Stimulated activated CD4-positive, alpha-beta T cell treated with anti-CD3 and anti-CD28 coated beads, TNF-alpha, amount 100 ng/mL, for 24 hours (primary cell): ENCODE data around the gene PARD3B.

Source experiments
- DNase-seq, 3 experiments: peaks; one replicate each; pipeline ENCODE4 v3.0.0-alpha.2; 2020; ENCODE audit warnings: low read depth in 3 of 3

Gene PARD3B

GRCh38 chr2:204892506-204893255 lies 347.4 kb downstream of the PARD3B start:
- DNase-seq, result no peak

- DNase-seq, result no peak
These were observed 350.9 kb downstream of the PARD3B start for GRCh38 chr2:204896146-204896545.

GRCh38 chr2:204897561-204897960 lies 352.3 kb downstream of the PARD3B start:
- DNase-seq, result no peak

- no peak for DNase-seq
These were observed 353.8 kb downstream of the PARD3B start for GRCh38 chr2:204898928-204899640.

- no peak for DNase-seq
These were observed 354.7 kb downstream of the PARD3B start for GRCh38 chr2:204899983-204900382.

GRCh38 chr2:204900487-204900886 lies 355.2 kb downstream of the PARD3B start:
- DNase-seq, result no peak

GRCh38 chr2:204900910-204901309 lies 355.6 kb downstream of the PARD3B start:
- DNase-seq, result no peak

GRCh38 chr2:204901591-204901990 lies 356.3 kb downstream of the PARD3B start:
- no peak for DNase-seq

GRCh38 chr2:204909791-204910190 lies 364.5 kb downstream of the PARD3B start:
- DNase-seq, result no peak

- DNase-seq, result no peak
These were observed 368.0 kb downstream of the PARD3B start for GRCh38 chr2:204913312-204913711.

GRCh38 chr2:204913854-204914464 lies 368.7 kb downstream of the PARD3B start:
- no peak for DNase-seq

GRCh38 chr2:204914708-204915107 lies 369.4 kb downstream of the PARD3B start:
- DNase-seq, result no peak

GRCh38 chr2:204917089-204917701 lies 371.9 kb downstream of the PARD3B start:
- DNase-seq, result no peak

GRCh38 chr2:204920776-204921175 lies 375.5 kb downstream of the PARD3B start:
- no peak for DNase-seq

GRCh38 chr2:204923957-204924356 lies 378.7 kb downstream of the PARD3B start:
- DNase-seq, result no peak

- no peak for DNase-seq
These were observed 386.3 kb downstream of the PARD3B start for GRCh38 chr2:204931562-204931961.

- DNase-seq, result no peak
These were observed 388.6 kb downstream of the PARD3B start for GRCh38 chr2:204933735-204934374.

GRCh38 chr2:204944927-204945326 lies 399.7 kb downstream of the PARD3B start:
- no peak for DNase-seq

GRCh38 chr2:204945376-204945775 lies 400.1 kb downstream of the PARD3B start:
- no peak for DNase-seq

GRCh38 chr2:204946892-204947291 lies 401.6 kb downstream of the PARD3B start:
- DNase-seq, result no peak

- no peak for DNase-seq
These were observed 402.1 kb downstream of the PARD3B start for GRCh38 chr2:204947405-204947804.
